HepG2 (cell line): ENCODE results near the gene RABL2B. TPM values are rescaled to one million over a fixed set of nuclear protein-coding genes. Genes with fewer than 3 reads are reported as not detected.
A peak's percentile ranks its signal among the peaks of the same experiment; 100 is the strongest.

Experiments used
- ATAC-seq: fragments of 200-7000 bp; cut with Tn5 transposase; 3 replicates; pipeline ENCODE4 v1.9.1; 2020; ENCODE audit warnings: mild to moderate bottlenecking, moderate library complexity
- BruUV-seq: library from RNA; stranded (reverse); fragments of 400-500 nt; replicated peaks from 2 replicates; lab custom pipeline; 2021; lab: Mats Ljungman, UMichigan
- CTCF ChIA-PET: fragments of 300-600 bp; formaldehyde crosslinking; extraction: SDS; loops from one replicate; lab custom pipeline; 2021; ENCODE audit warnings: low total read pairs, inconsistent platforms, low intra/inter-chr PET ratio; lab: Yijun Ruan, JAX
- POLR2A ChIA-PET: fragments of 350-600 bp; sonication (Branson Sonifier 250); formaldehyde crosslinking; loops from one replicate; lab custom pipeline; 2020; ENCODE audit warnings: antibody characterized with exemption, inconsistent platforms; lab: Yijun Ruan, JAX
- DNase-seq: peaks from one replicate; pipeline ENCODE4 v3.0.0-alpha.2; 2015; ENCODE audit warnings: low spot score
- FAIRE-seq: peaks from 3 replicates; lab custom pipeline; 2011; peaks lifted over from hg19 to GRCh38; lab: Jason Lieb, UNC
- H2AFZ ChIP-seq: one replicate; pipeline ENCODE4 v1.6.1; 2011; ENCODE audit warnings: low read length, inconsistent platforms
- H3K27ac ChIP-seq: fragments of 300-600 bp; 3 replicates; pipeline ENCODE4 v1.8.0; 2011; ENCODE audit warnings: mixed run types, mild to moderate bottlenecking, mixed read lengths, low read length, inconsistent platforms; ENCODE audit not compliant: insufficient read depth; ENCODE audit errors: extremely low read length
- H3K27me3 ChIP-seq, 2 experiments: fragments of 200-600 bp in 1 of 2; 2 replicates in 1 of 2; 3 replicates in 1 of 2; pipeline versions ENCODE4 v1.6.0 to v1.8.0; 2011; ENCODE audit warnings: low read length in 2 of 2, mild to moderate bottlenecking in 2 of 2, moderate library complexity in 2 of 2, inconsistent platforms in 1 of 2; ENCODE audit not compliant: insufficient read depth in 2 of 2, control insufficient read depth in 1 of 2
- H3K36me3 ChIP-seq, 2 experiments: fragments of 200-600 bp in 1 of 2; replicated peaks in 1 of 2; 2 replicates in 1 of 2; 3 replicates in 1 of 2; pipeline versions ENCODE4 v1.5.1 to v1.8.0; 2011; ENCODE audit warnings: low read length in 2 of 2, inconsistent platforms in 1 of 2; ENCODE audit not compliant: insufficient read depth in 2 of 2, control insufficient read depth in 1 of 2
- H3K4me1 ChIP-seq: 2 replicates; pipeline ENCODE4 v1.5.1; 2012; ENCODE audit warnings: low read length, inconsistent platforms; ENCODE audit not compliant: insufficient read depth
- H3K4me2 ChIP-seq: 2 replicates; pipeline ENCODE4 v1.6.0; 2011; ENCODE audit warnings: low read depth, low read length, inconsistent platforms
- H3K4me3 ChIP-seq, 3 experiments: fragments of 200-600 bp in 1 of 3; sonication (generic), shearing (Covaris generic) in 1 of 3; replicated peaks in 1 of 3; 2 replicates each; pipeline ENCODE4 v1.5.1; 2011 to 2016; ENCODE audit warnings: low read length in 3 of 3, inconsistent platforms in 2 of 3, low read depth in 2 of 3, mild to moderate bottlenecking in 2 of 3, control low read depth in 1 of 3, mixed read lengths in 1 of 3; ENCODE audit not compliant: insufficient read depth in 1 of 3
- H3K79me2 ChIP-seq: one replicate; pipeline ENCODE4 v1.6.1; 2011; ENCODE audit warnings: low read length, inconsistent platforms; ENCODE audit not compliant: insufficient read depth
- H3K9ac ChIP-seq: 2 replicates; pipeline ENCODE4 v1.6.0; 2011; ENCODE audit warnings: mild to moderate bottlenecking, low read depth, low read length, inconsistent platforms; ENCODE audit not compliant: insufficient read depth
- H3K9me3 ChIP-seq: 2 replicates; pipeline ENCODE4 v1.5.1; 2012; ENCODE audit warnings: mild to moderate bottlenecking, low read length
- H4K20me1 ChIP-seq: 2 replicates; pipeline ENCODE4 v1.6.0; 2011; ENCODE audit warnings: inconsistent platforms, mild to moderate bottlenecking, low read length, moderate library complexity; ENCODE audit not compliant: insufficient read depth
- CTCF ChIP-seq: sonication (generic); formaldehyde crosslinking; IDR thresholded peaks from 2 replicates; pipeline ENCODE4 v1.5.0; 2020; ENCODE audit warnings: mild to moderate bottlenecking, missing genetic modification reagents, moderate library complexity
- HNF4A ChIP-seq: sonication (generic); formaldehyde crosslinking; IDR thresholded peaks from 2 replicates; pipeline ENCODE4 v1.4.0; 2020; ENCODE audit warnings: missing genetic modification reagents
- NCOR1 ChIP-seq: fragments of 200-600 bp; sonication (generic); IDR thresholded peaks from 2 replicates; pipeline ENCODE4 v1.7.0; 2017; ENCODE audit warnings: antibody characterized with exemption, low read length, borderline replicate concordance
- STAG1 ChIP-seq: sonication (generic); formaldehyde crosslinking; IDR thresholded peaks from 2 replicates; pipeline ENCODE4 v1.4.0; 2020; ENCODE audit warnings: missing genetic modification reagents
- TEAD3 ChIP-seq: optimal IDR thresholded peaks from 2 replicates; pipeline ENCODE3; 2016; ENCODE audit warnings: borderline replicate concordance
- ZBED4 ChIP-seq: sonication (generic); formaldehyde crosslinking; IDR thresholded peaks from 2 replicates; pipeline ENCODE4 v1.4.0; 2020; ENCODE audit warnings: missing genetic modification reagents, borderline replicate concordance
- ZFX ChIP-seq: sonication (generic); formaldehyde crosslinking; IDR thresholded peaks from 2 replicates; pipeline ENCODE4 v1.4.0; 2020; ENCODE audit warnings: mild to moderate bottlenecking, low read depth, missing genetic modification reagents, moderate library complexity
- ZNF672 ChIP-seq: sonication (generic); formaldehyde crosslinking; IDR thresholded peaks from 2 replicates; pipeline ENCODE4 v1.8.1; 2022; ENCODE audit warnings: missing genetic modification reagents
- ZNF687 ChIP-seq: sonication (generic); formaldehyde crosslinking; IDR thresholded peaks from 2 replicates; pipeline ENCODE4 v1.5.1; 2020; ENCODE audit warnings: mild to moderate bottlenecking, missing genetic modification reagents, moderate library complexity
- WGBS: methylation state at CpG from one replicate; pipeline ENCODE4 v1.1.6; 2017; ENCODE audit warnings: low lambda C conversion rate; 5-methylcytosine and 5-hydroxymethylcytosine counted together
- in situ Hi-C: cut with HindIII; loops from 2 replicates; pipeline ENCODE4 v1.10.0; 2017; ENCODE audit warnings: low pct_unique_long_range_greater_than_20kb; ENCODE audit not compliant: extremely low pct_ligation_motif_present
- intact Hi-C: fragments of 100-400 bp; cut with micrococcal nuclease; formaldehyde crosslinking; loops from one replicate; pipeline ENCODE4 v1.10.0; 2022; ENCODE audit not compliant: unreplicated experiment
- polyA plus RNA-seq, 8 experiments: library from polyadenylated mRNA; depleted of rRNA in 3 of 8; stranded (reverse) in 7 of 8; unstranded in 1 of 8; fragments of >200 nt; fragmentation: Illumina TruSeq in 4 of 8; extraction: Trizol in 4 of 8; gene quantifications; 2 replicates each; pipeline versions ENCODE4 v1.2.1 to v1.2.3, GENCODE V29; 2011 to 2016; ENCODE audit warnings: low read depth in 4 of 8, missing spikeins in 1 of 8, mixed read lengths in 1 of 8; ENCODE audit not compliant: insufficient read depth in 1 of 8
- total RNA-seq, 5 experiments: library from RNA; depleted of rRNA; stranded (reverse); fragments of >200 nt; fragmentation: Illumina TruSeq; extraction: Trizol; gene quantifications; 2 replicates each; pipeline ENCODE4 v1.2.3, GENCODE V29; 2016; ENCODE audit warnings: low read depth in 1 of 5

The RABL2B gene
- total and polyA plus RNA-seq, 2 of the 13 experiments (the other 11 are each of a cell fraction or from before 2014, with no cell fraction given), result 8.0 to 27.9 TPM

- no peak overlapping the region for H2AFZ ChIP-seq
- peaks cover 10% of the 10 kb centered on the region; the same call in 1 of the 2 replicates for H3K4me1 ChIP-seq
- intact Hi-C loops, result no loop called here
- no TSS peak for BruUV-seq
- 92% methylated on average over 14 of the region's 14 CpGs for WGBS
- peaks cover 18 to 32% of the 10 kb centered on the region in 2 experiments for H3K36me3 ChIP-seq
- no peaks in the 10 kb centered on the region for H3K9me3 ChIP-seq
- no peak for TF ChIP-seq NCOR1
- TF ChIP-seq ZFX (CRISPR knock-in tag), result 0 out of 2 replicates have a peak, but pooled peaks have one; percentile 27
- TF ChIP-seq STAG1 (CRISPR knock-in tag), result 0 out of 2 replicates have a peak, but pooled peaks have one; percentile 13
- peak; percentile 23; the same call in 1 of the 2 replicates for TF ChIP-seq HNF4A
- TF ChIP-seq ZNF672 (CRISPR knock-in tag), result no peak
- TF ChIP-seq ZNF687, result peak; percentile 54
- peak; percentile 58 for TF ChIP-seq CTCF (CRISPR knock-in tag)
- TF ChIP-seq ZBED4 (CRISPR knock-in tag), result no peak
- TF ChIP-seq TEAD3 (CRISPR knock-in tag), result peak; percentile 98
- TF ChIP-seq, all 625 proteins: peak for 6
- CTCF ChIA-PET, result no interaction called here
- Histone ChIP-seq H3K27me3 (no peaks in the 10 kb centered on the region), H3K79me2 (no peaks in the 10 kb centered on the region), H4K20me1 (no peaks in the 10 kb centered on the region; the same call in 1 of the 2 replicates), H3K4me2 (no peak overlapping the region), H3K27ac (peak overlapping the region; percentile 45), H3K9ac (no peak overlapping the region), H3K4me3 (no peak overlapping the region)
- POLR2A ChIA-PET, result no interaction called here
- FAIRE-seq (peak; percentile 18), DNase-seq (peak; percentile 21), ATAC-seq (peak; percentile 71)
- in situ Hi-C loops, result no loop called here
Observed at GRCh38 chr22:50726643-50727340, 56.6 kb downstream of the RABL2B start.
